Peyer's patch (tissue), 4 donors: ENCODE measurements around the gene ZNF750.

ENCODE experiments used
- CTCF ChIP-seq, 6 experiments: fragments of 450-650 bp in 4 of 6; fragments of 200-600 bp in 2 of 6; sonication (generic) in 1 of 6; IDR thresholded peaks; one replicate each; pipeline ENCODE4 v1.5.1; 2017 to 2019; ENCODE audit warnings: antibody characterized with exemption in 6 of 6, mild to moderate bottlenecking in 3 of 6, moderate library complexity in 1 of 6
- POLR2A ChIP-seq, 2 donors: fragments of 450-650 bp; IDR thresholded peaks; one replicate each; pipeline ENCODE4 v1.5.1; 2017; ENCODE audit warnings: antibody characterized with exemption in 2 of 2, mild to moderate bottlenecking in 2 of 2, moderate library complexity in 2 of 2

DNA sequence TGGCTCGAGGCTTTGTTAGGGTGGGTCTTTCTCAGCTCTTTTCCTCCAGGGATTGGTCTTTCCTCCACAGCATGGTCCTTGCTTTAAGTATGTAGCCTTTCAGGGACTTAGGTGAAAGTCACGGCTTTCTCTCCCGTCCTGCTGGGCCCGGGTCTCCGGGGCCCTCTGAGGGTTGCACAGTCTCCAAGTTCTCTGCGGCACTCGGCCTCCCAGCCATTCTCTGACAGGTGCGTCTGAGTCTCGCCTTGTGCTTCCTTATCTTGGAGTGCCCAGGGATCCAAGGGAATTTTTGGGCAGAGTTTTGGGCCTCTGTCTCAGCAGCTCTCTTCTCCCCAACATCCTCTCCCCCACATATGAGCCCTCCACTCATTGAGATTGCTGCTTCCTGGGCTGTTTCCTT lies 36.6 kb downstream of the ZNF750 start:
- no peak for TF ChIP-seq CTCF (IDR thresholded peaks at IDR 0.05)
- no peak for TF ChIP-seq POLR2A (IDR thresholded peaks at IDR 0.05)
